Stimulated activated CD4-positive, alpha-beta T cell treated with anti-CD3 and anti-CD28 coated beads, Interleukin-4, amount 100 ng/mL, for 48 hours (primary cell): ENCODE results near the gene KIAA1614.
"Not testable (repeated sequence)": the region's sequence is repeated elsewhere in the genome, so short reads cannot be mapped to it uniquely, and the experiment has no call there.

Source experiments
- DNase-seq, 2 donors: peaks; one replicate each; pipeline ENCODE4 v3.0.0-alpha.2; 2020; ENCODE audit warnings: low read depth in 2 of 2

The KIAA1614 gene

DNA sequence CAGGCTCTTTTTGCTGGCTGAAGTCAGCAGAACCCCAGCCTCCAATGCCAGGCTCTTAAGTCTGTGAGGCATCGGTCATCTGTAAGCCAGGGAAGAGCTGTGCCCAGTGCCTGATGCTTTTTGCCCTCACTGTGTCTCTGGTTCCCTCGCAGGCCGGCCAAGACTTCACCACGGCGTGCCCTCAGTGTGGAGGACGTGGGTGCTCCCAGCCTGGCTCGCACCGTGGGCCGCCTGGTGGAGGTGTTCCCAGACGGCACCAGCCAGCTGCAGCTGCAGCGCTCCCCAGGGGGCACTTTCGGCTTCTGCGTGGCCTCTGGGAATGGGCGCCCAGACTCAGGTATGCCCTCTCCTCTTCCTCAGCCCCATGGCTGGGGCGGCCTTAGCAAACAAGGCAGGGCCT lies 32.5 kb downstream of the KIAA1614 start:
- no peak for DNase-seq

DNA sequence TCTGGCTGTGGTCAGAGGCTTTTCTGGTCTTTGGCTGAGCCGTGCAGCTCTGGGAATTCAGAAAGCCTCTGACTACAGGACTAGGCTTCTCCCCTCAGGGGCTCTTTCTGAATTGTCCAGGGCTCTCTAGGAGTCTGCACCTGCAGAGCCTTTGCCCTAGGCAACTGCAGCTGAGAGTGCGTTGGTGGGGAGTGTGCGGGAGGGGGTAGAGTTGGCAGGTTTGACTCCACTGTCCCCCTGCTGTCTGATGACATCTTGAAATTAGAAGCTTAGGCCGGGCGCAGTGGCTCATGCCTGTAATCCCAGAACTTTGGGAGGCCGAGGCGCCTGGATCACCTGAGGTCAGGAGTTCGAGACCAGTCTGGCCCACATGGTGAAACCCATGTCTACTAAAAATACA lies 32.9 kb downstream of the KIAA1614 start:
- no peak for DNase-seq

DNA sequence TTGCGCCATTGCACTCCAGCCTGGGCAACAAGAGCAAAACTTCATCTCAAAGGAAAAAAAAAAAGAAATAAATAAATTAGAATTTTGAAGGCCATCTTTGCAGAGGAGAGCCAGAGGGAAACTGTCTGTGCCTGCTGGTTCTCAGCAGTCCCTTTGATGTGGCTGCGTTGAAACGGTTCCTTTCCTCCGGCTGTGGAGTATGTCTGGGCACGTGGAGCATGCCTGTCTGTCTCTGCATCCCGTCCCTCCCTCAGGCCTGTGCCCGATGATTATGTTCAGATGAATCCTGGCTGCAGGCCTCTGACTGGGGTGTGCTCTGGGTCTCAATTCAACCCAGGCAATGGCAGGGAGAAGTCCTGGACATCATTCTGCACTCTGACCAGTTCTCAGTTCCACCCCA lies 33.4 kb downstream of the KIAA1614 start:
- no peak for DNase-seq

DNA sequence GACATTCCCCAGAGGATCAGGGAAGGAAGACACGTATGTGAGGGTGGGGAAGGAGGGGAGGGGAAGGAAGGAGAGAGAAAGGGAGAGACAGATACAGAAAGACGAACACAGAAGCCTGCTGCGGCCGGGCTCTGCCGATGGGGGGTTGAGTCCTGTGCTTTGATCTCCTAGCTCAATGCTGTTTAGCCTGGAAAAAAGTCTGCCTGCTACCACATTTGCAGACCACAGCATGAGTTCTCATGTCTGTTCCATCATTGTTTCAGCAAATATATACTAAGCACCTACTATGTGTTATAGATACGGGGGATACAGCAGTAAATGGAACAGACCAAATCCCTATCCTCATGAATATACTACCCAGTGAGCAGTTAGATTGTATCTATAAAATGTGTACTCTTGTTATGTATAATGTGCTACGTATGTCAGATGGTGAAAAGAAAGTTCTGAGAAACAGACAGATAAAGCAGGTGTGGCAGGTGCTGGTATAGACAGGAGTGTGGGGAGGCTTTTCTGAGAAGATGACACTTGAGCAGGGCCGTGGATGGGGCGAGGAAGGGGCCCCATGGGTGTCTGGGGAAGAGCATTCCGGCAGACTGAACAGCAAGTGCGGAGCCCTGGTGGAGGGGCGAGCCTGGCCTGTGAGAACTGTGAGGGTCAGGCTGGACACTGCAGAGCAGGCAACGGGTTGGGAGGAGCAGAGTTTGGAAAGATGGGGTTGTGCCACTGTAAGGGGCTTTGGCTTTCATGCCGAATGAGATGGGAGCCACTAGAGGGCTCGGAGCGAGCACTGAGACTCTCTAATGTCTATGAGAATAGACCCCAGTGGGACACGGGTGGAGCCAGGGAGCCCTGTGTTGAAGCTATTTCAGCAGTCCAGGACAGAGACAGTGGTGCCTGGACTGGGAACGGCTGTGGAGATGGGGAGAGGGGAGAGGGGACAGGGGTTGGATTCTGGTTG lies 34.1 kb downstream of the KIAA1614 start:
- no peak for DNase-seq

DNA sequence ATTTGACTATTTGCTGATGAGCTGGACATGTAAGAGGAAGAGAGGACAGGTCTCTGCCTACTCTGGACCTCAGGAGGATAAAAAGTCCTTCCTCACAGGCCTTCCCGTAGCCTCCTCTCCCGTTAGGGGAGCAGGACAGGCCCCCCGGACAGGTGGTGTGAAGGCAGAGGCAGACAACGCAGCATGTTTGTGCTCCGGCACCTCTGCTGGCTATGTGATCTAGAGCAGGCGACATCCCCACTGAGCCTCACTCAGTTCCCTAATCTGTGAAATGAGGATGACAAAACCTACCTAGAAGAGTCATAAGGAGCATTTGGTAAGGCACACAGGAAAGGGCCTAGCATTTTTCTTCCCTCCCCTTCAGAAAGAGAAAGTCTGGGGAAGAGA lies 34.8 kb downstream of the KIAA1614 start:
- no peak for DNase-seq

DNA sequence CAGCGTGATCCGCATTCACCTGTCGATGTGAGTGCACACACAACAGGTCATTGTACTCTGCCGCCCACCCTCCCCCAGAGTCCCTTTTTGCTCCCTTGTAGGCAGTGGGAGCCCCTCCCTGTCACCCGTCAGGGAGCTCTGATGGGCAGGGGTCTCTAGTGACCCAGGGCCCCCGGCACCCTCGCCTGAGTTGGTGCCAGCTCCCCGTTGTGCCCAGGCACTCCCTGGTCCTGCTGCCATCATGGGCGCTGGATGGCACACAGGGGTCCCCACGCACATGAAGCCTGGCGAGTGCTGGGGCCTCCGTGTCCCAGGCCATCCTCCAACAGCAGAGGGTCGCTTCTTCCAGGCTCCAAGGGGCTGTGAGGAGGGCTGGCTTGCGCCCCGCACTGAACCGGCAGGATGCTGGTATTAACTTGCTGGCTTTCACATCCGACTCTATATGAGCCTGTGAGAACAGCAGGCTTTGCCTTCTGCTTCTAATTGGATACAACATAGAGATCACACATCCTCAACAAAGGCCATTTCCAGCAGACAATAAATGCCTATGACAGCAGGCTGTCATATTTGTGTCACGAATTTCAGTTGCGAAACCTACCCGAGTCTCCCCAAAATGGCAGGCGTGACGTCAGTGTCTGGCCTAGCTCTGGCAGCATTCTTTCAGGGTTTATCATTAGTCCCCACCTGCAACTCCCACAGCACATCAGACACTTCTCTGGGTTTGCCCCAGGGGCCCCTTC lies 35.4 kb downstream of the KIAA1614 start:
- DNase-seq, result no peak

DNA sequence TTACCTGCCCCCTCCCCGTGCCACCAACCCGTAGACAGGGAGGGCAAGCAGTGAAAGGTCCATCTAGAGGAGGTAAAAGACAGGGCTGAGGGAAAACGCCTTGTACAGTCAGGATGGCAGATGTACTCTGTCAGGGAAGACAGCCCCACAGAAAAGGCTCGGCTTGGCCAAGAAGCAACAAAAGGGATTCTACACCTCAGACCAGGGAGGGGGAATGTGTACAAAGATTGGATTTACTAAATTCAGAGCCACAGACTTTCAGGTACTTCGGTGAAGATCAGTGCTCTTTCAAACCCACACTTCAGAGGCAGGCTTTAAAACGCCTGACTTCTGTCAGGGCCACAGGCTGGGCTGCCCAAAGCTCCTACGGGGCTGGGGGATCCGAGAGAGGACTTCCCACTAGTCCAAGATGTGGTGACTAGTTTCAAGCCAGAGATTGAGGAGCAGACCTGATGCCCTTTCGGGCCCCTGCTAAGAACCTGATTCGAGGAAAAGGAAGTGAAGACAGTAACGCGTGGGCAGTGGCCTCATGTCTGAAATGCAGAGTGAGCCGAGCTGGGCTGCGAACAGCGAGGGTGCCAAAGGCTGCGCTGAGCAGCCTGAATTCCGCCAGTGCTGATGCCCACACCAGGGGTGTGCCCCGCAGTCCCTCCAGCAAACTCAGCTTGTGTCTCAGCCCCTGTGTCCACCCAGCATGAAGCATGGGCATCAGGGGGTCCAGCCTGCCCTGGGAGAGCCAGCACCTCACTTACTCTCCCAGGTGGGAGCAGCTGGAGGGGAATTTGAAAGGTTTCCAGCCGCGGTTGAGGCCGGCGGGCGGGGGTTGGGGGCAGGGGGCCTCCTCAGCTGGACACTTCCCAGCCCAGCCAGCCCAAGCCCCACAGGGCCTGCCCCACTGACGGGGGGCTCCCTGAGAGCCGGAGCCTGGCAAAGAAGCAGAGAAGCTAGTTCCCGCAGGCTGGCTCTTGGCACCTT lies 36.2 kb downstream of the KIAA1614 start:
- DNase-seq, result no peak

DNA sequence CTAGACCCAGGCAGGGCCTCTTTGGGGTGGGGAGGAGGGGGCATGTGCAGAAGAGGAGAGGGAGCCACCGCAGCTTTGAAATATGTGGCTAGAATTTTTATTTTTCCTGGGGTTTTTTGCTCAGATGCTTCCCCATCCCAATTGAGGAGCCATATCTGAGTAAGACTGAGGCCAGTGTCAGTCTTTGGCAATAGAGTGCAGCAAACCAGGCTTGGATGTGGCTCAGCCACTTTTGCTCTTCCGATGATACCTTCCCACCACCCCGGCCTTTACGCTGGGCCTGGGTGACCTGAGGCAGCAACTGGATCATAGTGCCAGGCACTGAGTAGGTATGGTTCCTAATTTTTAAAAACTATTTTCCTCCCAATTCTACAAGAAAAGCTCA lies 36.9 kb downstream of the KIAA1614 start:
- DNase-seq, result no peak

DNA sequence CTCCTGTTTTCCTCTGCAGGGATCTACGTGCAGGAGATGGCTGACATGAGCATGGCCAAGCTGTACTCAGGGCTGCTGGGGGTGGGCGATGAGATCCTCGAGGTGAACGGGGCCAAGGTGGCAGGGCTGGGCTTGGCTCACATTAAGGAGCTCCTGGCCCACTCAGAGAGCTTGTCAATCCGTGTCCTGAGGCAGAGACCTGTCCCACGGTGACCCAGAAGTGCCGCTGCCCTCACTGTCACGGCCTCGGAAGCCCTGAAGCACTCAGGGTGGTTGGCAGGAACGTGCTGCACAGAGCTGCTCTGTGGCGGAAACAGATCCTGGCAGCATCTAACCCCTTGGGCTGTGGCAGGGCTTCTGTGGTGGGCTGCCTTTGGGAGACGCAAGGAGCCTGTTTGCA lies 37.6 kb downstream of the KIAA1614 start:
- DNase-seq, result no peak

DNA sequence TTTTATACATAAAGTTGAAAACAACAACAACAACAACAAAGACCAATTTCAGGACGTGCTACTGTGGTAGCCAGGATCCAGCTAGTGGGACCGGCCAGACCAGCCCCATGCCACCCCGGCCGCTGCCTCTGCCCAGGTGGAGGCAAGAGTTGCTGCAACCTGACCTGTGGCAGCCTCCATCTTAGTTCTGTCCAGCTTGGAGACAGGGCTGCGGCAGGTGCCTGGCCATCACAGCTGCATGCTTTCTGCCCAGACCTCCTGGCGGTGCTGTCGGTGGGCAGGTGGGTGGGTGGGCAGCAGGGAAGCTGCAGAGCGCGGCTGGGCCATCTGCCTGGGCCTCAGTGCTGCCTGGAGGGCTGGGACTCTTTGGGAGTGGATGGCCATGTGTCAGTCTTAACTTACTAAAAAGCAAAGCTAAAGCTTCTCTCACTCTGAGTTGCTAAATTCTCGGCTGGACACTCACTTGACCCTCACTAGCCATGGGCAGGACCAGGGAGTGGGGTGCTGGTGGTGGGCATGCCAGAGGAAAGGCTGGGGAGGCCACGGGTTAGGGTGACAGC lies 38.6 kb downstream of the KIAA1614 start:
- no peak for DNase-seq

DNA sequence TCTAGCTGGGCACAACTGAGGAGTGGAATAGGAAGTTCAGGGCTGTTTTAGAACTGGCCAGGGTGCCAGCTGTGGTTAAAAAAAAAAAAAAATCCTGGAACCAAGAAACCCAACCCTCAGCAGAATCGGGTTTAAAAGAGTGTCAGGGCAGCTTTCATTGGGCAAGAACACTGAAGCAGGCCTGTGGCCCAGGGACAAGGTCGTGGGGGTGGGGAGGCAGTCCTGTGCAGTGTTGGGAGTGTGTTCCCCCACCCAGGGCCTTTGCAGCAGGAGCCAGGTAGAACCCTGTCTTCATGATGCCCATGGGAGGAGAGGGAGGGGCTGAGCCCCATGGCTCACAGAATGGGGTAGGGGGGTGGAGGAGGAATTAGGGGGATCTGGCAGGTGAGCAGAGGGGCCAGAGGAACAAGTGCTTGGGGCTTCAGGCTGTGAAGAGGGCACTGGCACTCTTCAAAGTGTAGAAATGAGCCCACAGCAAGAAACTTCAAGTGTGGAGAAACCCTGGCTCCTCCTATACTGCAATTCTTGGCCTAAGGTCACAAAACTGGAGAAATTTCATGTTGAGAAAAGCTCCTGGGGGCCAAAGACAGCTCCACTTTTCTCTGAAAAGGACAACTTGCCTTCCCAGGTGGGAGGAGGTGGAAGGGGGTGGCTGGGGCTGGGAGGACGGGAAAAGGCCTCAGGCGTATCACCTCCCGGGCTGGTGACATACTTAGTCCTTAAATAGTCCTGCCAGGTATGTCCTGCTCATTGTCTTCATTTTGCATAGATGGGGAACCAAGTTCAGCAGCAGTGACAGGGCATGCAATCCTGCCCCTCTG lies 39.3 kb downstream of the KIAA1614 start:
- no peak for DNase-seq

DNA sequence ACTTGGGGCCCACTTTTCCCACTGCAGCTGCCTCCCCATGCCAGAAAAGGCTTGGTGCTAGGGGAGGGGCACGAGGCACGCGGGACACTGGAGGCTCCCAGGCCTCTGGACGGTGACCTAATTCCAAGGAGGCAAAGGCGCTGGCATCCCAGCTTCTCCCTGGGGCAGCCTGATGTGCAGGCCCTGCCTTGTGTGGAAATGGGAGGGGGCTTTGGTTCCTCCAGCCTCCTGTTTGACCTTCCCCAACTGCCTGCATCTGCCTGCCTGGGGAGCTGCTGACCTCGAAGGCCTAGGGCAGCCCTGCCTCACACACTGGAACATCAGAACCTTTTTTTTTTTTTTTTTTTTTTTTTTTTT lies 39.9 kb downstream of the KIAA1614 start:
- DNase-seq, result no peak

DNA sequence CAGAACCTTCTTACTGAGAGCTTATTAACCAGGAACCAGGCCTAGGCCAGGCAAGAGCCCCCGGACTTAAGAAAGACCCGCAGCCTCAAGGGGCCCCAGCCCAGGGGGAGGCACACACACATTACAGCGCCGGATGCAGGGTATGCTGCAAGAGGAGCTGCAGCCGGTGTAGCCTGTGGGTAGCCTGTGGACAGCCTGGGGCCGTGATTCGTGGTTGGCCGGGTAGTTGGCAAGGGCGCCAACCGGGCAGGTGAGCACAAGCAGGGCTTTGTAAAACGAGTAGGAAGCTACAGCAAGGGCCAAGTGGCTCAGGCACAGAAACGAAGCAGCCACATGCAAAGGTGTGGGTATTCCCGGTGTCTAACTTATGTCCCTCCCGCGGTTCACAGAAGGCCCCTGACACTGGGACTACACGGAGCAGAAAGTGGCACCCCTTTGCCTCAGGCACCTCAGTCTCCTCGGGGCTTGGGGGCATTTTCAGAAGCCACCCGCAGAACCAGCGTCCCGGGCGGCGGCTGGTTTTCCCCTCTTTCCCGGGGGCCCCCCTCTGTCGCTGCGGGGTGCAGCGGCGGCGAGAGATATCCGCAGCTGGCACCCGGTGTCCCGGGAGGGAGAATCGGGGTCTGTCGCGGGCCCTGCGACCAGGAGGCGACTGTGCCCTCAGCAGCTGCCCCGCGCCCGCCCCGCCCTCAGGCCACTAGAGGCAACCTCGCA lies 40.8 kb downstream of the KIAA1614 start:
- no peak for DNase-seq

DNA sequence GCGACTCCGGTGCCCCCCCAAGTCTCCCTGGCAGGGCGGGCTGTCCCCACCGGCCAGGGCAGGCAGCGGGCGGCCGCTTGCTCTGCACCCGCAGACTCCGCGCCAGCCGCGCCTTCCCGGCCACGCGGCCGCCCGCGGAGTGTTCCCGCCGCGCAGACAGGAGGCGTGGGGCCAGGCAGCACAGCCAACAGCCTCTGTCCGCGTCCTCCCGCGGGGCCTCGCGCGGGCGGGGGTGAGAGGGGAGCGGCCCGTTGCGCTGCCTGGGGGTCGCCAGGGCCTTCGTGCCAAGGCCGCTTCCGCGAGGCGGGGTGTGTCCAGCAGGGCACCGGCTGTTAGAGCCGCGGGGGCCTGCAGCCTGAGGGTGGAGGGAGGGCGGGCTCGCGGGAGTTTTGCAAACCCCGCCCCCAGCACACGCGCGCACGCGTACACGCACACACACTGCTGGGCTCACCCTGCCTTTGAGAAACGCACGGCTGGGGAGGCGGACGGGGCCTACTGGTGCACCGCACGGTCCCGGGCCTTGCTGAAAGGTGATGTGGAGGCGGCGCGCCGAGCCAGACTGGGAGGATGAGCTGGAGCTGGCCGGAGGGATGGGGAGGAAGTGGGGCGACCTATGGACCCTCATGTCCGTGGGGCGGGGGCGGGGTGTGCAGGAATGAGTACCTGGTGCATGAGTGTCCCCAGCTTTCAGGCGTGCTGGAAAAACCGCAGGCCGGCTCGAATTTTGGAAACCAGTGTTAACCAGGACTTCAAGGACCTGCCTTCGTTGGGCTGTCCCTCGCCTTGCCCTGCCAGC lies 41.5 kb downstream of the KIAA1614 start:
- peak; percentile 42 to 54 for DNase-seq

DNA sequence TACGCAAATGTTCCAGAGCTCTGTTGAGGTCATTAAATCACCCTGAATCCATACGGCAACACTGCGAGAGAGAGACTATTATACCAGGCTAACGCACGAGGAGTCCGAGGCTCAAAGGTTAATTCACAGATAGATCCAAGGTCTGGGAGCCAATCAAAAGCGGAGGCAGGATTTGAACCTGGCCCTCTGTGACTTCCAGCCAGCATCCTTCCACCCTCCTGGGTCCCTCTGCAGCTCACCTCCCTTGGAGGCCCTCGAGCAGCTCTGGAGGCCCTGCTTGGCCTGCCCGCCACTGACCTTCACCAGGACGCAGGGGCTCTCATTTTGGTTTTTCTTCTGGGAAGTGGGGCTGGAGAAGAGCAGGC lies 42.1 kb downstream of the KIAA1614 start:
- no peak for DNase-seq

DNA sequence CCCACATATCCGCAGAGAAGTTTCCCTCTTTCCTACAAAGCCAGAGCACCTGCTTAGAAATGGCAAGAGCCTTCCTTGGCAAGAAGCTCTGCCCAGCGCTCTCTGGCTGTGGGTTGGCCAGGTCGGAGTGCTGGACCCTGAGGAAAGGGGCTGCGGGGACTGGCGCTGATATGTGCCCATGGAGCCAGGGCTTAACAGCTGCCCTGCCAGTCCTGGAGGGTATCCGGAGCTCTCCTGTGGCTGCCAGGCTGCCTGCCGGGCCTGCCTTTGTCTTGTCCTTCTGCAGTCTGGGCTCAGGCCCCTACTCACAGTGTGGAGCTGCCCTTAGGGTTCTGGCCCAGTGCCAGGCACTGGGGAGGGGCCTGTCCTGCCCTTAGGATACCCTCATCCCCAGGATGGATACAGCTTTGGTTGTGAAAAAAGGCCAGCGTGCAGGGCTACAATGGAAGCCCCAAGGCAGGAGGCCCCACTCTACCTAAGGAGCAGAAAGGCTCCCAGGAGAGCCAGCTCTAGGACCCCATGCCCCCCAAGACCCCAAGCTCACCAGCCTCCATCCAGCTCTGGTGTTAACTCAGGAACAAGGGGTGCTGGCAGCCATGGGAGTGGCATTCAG lies 43.4 kb downstream of the KIAA1614 start:
- no peak for DNase-seq

DNA sequence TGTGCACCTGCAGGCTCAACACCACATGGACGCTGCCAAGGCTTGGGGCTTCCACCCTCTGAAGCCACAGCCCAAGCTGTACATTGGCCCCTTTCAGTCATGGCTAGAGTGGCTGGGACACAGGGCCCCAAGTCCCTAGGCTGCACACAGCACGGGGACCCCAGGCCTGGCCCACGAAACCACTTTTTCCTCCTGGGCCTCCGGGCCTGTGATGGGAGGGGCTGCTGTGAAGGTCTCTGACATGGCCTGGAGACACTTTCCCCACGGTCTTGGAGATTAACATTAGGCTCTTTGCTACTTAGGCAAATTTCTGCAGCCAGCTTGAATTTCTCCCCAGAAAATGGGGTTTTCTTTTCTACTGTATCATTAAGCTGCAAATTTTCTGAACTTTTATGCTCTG lies 46.9 kb downstream of the KIAA1614 start:
- not testable (repeated sequence) for DNase-seq

DNA sequence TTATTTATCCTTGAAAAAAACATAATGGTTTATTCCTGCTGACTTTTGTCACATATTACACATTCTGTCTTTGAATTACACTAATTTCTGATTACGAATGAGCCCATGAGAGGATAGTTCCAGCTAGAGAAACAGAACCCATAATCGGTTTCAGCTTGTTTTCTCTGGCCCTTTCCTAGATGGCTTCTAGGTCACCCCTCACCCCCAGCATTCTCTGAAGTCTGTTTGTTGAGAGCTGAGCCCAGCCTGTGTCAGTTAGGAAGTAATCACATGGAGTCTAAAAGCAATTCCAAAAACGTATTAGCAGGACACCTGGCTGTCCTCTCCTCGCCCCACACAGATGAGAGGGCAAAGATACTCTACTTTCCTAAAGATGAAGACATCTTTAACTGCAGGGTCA lies 48.9 kb downstream of the KIAA1614 start:
- DNase-seq, result no peak

DNA sequence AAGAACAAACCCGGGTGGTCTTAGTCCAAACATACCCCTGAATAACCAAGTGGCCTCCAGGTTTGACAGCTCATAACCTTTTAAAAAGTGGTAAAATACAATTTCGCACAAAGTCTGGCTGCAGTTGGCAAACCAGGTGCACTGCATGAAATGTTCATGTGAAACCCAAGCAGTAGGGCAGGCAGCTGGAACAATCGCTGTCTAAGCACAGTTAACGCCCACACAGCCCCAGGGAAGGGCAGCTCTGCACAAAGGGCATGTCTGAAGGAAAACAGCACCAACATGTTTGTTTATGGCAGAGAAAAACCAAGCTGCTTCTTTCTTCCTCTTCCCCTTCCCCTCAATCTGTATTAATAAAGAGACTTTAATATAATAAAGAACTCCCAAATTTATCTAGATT lies 49.5 kb downstream of the KIAA1614 start:
- DNase-seq, result no peak
